HCT116 (cell line): ENCODE measurements around the gene SENP6. TPM values are rescaled to one million over a fixed set of nuclear protein-coding genes. Genes with fewer than 3 reads are reported as not detected.
A peak's percentile ranks its signal among the peaks of the same experiment; 100 is the strongest.

Source experiments
- ATAC-seq: fragments of 200-7000 bp; cut with Tn5 transposase; 2 replicates; pipeline ENCODE4 v1.9.1; 2020; ENCODE audit warnings: mild to moderate bottlenecking, moderate library complexity
- BruUV-seq: library from RNA; stranded (reverse); fragments of 400-500 nt; replicated peaks from 2 replicates; lab custom pipeline; 2021; lab: Mats Ljungman, UMichigan
- CTCF ChIA-PET: fragments of 300-600 bp; sonication (Branson Sonifier 250); formaldehyde crosslinking; loops from one replicate; lab custom pipeline; 2021; ENCODE audit warnings: antibody characterized with exemption; lab: Charles Lee
- POLR2A ChIA-PET: fragments of 300-600, 350-600 bp; sonication (Branson Sonifier 250); formaldehyde crosslinking; loops from one replicate; lab custom pipeline; 2021; ENCODE audit warnings: antibody characterized with exemption; lab: Charles Lee
- RAD21 ChIA-PET, 2 experiments: fragments of 300-600 bp; sonication (Branson Sonifier 250); formaldehyde crosslinking; loops; one replicate each; lab custom pipeline; 2023; ENCODE audit warnings: low total read pairs in 2 of 2; ENCODE audit not compliant: uncharacterized antibody in 2 of 2, unreplicated experiment in 2 of 2, low non-redundant PET in 1 of 2; lab: Charles Lee
- DNase-seq: peaks from one replicate; pipeline ENCODE4 v3.0.0-alpha.2; 2010; ENCODE audit warnings: low read depth, low spot score
- H2AFZ ChIP-seq: fragments of 200-600 bp; shearing (Covaris generic), sonication (generic); 2 replicates; pipeline ENCODE4 v1.6.1; 2017; ENCODE audit warnings: low read depth, mixed run types, mixed read lengths, antibody characterized with exemption, low read length; ENCODE audit not compliant: poor library complexity, severe bottlenecking
- H3K27ac ChIP-seq: 2 replicates; pipeline ENCODE4 v1.5.1; 2012; ENCODE audit warnings: low read depth, low read length
- H3K27me3 ChIP-seq: fragments of 200-600 bp; sonication (generic); 2 replicates; pipeline ENCODE4 v1.6.1; 2016; ENCODE audit warnings: mixed run types, low read length, mixed read lengths; ENCODE audit not compliant: insufficient read depth
- H3K36me3 ChIP-seq, 2 experiments: fragments of 200-500 bp in 1 of 2; fragments of 200-600 bp in 1 of 2; sonication (Bioruptor generic) in 1 of 2; sonication (generic) in 1 of 2; 2 replicates each; pipeline versions ENCODE4 v1.5.1 to v1.6.1; 2014 to 2016; ENCODE audit warnings: low read length in 2 of 2, inconsistent platforms in 1 of 2, mixed read lengths in 1 of 2, mixed run types in 1 of 2; ENCODE audit not compliant: insufficient read depth in 2 of 2, control insufficient read depth in 1 of 2
- H3K4me1 ChIP-seq, 2 experiments: fragments of 200-600 bp in 1 of 2; sonication (generic) in 1 of 2; 2 replicates each; pipeline versions ENCODE4 v1.5.1 to v1.6.1; 2012 to 2017; ENCODE audit warnings: low read length in 2 of 2, inconsistent platforms in 1 of 2, mild to moderate bottlenecking in 1 of 2, mixed read lengths in 1 of 2, mixed run types in 1 of 2, moderate library complexity in 1 of 2; ENCODE audit not compliant: insufficient read depth in 2 of 2, control insufficient read depth in 1 of 2
- H3K4me2 ChIP-seq: fragments of 200-600 bp; sonication (generic); 2 replicates; pipeline ENCODE4 v1.6.1; 2017; ENCODE audit warnings: mixed run types, low read length, mixed read lengths
- H3K4me3 ChIP-seq, 2 experiments: fragments of 200-600 bp in 1 of 2; sonication (generic) in 1 of 2; replicated peaks in 1 of 2; 2 replicates each; pipeline ENCODE4 v1.5.1; 2011 to 2016; ENCODE audit warnings: low read length in 2 of 2, control low read depth in 1 of 2, low read depth in 1 of 2, mild to moderate bottlenecking in 1 of 2, mixed read lengths in 1 of 2, mixed run types in 1 of 2
- H3K79me2 ChIP-seq: fragments of 200-600 bp; sonication (generic); 2 replicates; pipeline ENCODE4 v1.6.1; 2017; ENCODE audit warnings: mild to moderate bottlenecking, mixed run types, low read length, moderate library complexity, mixed read lengths; ENCODE audit not compliant: insufficient read depth
- H3K9ac ChIP-seq: fragments of 200-600 bp; sonication (generic); 2 replicates; pipeline ENCODE4 v1.6.1; 2016; ENCODE audit warnings: low read length, mixed read lengths
- H3K9me2 ChIP-seq: fragments of 200-600 bp; sonication (generic), shearing (Covaris generic); 2 replicates; pipeline ENCODE4 v1.6.1; 2017; ENCODE audit warnings: mixed run types, mild to moderate bottlenecking, moderate library complexity; ENCODE audit not compliant: insufficient read depth
- H3K9me3 ChIP-seq, 2 experiments: fragments of 200-500 bp in 1 of 2; fragments of 200-600 bp in 1 of 2; sonication (Bioruptor generic) in 1 of 2; sonication (generic) in 1 of 2; 2 replicates each; pipeline ENCODE4 v1.6.1; 2014 to 2017; ENCODE audit warnings: low read length in 2 of 2, mixed read lengths in 2 of 2, inconsistent platforms in 1 of 2, low read depth in 1 of 2, mild to moderate bottlenecking in 1 of 2, mixed run types in 1 of 2, moderate library complexity in 1 of 2; ENCODE audit not compliant: control insufficient read depth in 1 of 2, insufficient read depth in 1 of 2
- H4K20me1 ChIP-seq: fragments of 200-600 bp; sonication (generic), shearing (Covaris generic); 2 replicates; pipeline ENCODE4 v1.6.1; 2017; ENCODE audit warnings: mixed run types, mild to moderate bottlenecking, moderate library complexity; ENCODE audit not compliant: insufficient read depth
- EGR1 ChIP-seq: IDR thresholded peaks from 2 replicates; pipeline ENCODE4 v1.6.1; 2012; ENCODE audit warnings: low read depth
- ELF1 ChIP-seq: IDR thresholded peaks from 2 replicates; pipeline ENCODE4 v1.6.1; 2012; ENCODE audit warnings: low read depth, borderline replicate concordance
- EZH2 ChIP-seq: fragments of 200-600 bp; sonication (generic); IDR thresholded peaks from 2 replicates; pipeline ENCODE4 v1.6.1; 2017; ENCODE audit warnings: antibody characterized with exemption, mixed run types
- POLR2A ChIP-seq: IDR thresholded peaks from 2 replicates; pipeline ENCODE4 v1.7.0; 2011; ENCODE audit warnings: borderline replicate concordance; ENCODE audit not compliant: insufficient read depth, insufficient read length; ENCODE audit errors: extremely low read depth
- SP1 ChIP-seq: IDR thresholded peaks from 2 replicates; pipeline ENCODE4 v1.6.1; 2012; ENCODE audit warnings: low read depth
- TCF7L2 ChIP-seq: IDR thresholded peaks from 2 replicates; pipeline ENCODE4 v1.7.0; 2011; ENCODE audit warnings: borderline replicate concordance, inconsistent platforms; ENCODE audit not compliant: insufficient read depth, insufficient read length; ENCODE audit errors: extremely low read depth
- ZFX ChIP-seq: fragments of 450-650 bp; IDR thresholded peaks from 2 replicates; pipeline ENCODE4 v1.6.1; 2017
- intact Hi-C: fragments of 100-400 bp; cut with micrococcal nuclease; formaldehyde crosslinking; loops from 2 replicates; pipeline ENCODE4 v1.10.0; 2022
- total RNA-seq: library from RNA; stranded (reverse); gene quantifications from one replicate; pipeline ENCODE4 v1.2.1, GENCODE V29; 2021; ENCODE audit not compliant: unreplicated experiment
- TF ChIP-seq, protein P1 (sequence below): IDR thresholded peaks from 2 replicates; pipeline ENCODE4 v1.6.1; 2012; ENCODE audit warnings: low read depth

The SENP6 gene
- total RNA-seq, 1 experiment from 2014 or later = 78.1 TPM

DNA sequence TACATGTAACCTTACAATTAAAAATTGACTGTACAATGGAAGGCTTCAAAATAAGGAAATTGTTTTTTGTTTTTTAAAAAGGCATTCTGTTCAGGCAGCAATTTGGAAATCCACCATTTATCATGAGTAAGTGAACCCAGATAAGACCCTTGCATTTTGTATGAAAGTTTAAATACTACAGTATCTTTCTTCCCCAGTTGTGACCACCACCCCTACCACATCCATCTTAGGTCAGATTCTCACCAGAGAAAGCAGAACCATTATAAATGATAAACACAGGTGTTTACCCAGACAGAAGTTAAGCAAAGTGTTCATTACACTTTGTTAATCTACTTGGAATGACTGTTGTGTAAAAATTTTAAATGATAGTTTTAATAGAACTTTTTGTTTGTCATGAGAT, 20.2 kb downstream of the SENP6 start:
- POLR2A ChIA-PET = no interaction called here
- H3K36me3 ChIP-seq = peaks cover 3 to 8% of the 10 kb centered on the region in 2 experiments; a peak in 3 of 4 replicates
- intact Hi-C loops = no loop called here
- no peak for ATAC-seq
- no peak overlapping the region for H2AFZ ChIP-seq
- H3K9ac ChIP-seq = no peak overlapping the region
- RAD21 ChIA-PET = no interaction called here
- TSS peak; percentile 13 for BruUV-seq
- H3K79me2 ChIP-seq = peaks cover 98% of the 10 kb centered on the region
- CTCF ChIA-PET = no interaction called here
- H3K4me1 ChIP-seq = no peaks in the 10 kb centered on the region
- H4K20me1 ChIP-seq = peaks cover 20% of the 10 kb centered on the region; the same call in 1 of the 2 replicates
- no peak overlapping the region for H3K4me2 ChIP-seq
- no peaks in the 10 kb centered on the region for H3K9me2 ChIP-seq
- H3K27me3 ChIP-seq = no peaks in the 10 kb centered on the region
- no peaks in the 10 kb centered on the region for H3K9me3 ChIP-seq
- TF ChIP-seq TCF7L2 = no peak
- no peak for TF ChIP-seq SP1
- no peak for TF ChIP-seq ZFX
- no peak for TF ChIP-seq POLR2A
- no peak for TF ChIP-seq ELF1
- TF ChIP-seq, protein P1, sequence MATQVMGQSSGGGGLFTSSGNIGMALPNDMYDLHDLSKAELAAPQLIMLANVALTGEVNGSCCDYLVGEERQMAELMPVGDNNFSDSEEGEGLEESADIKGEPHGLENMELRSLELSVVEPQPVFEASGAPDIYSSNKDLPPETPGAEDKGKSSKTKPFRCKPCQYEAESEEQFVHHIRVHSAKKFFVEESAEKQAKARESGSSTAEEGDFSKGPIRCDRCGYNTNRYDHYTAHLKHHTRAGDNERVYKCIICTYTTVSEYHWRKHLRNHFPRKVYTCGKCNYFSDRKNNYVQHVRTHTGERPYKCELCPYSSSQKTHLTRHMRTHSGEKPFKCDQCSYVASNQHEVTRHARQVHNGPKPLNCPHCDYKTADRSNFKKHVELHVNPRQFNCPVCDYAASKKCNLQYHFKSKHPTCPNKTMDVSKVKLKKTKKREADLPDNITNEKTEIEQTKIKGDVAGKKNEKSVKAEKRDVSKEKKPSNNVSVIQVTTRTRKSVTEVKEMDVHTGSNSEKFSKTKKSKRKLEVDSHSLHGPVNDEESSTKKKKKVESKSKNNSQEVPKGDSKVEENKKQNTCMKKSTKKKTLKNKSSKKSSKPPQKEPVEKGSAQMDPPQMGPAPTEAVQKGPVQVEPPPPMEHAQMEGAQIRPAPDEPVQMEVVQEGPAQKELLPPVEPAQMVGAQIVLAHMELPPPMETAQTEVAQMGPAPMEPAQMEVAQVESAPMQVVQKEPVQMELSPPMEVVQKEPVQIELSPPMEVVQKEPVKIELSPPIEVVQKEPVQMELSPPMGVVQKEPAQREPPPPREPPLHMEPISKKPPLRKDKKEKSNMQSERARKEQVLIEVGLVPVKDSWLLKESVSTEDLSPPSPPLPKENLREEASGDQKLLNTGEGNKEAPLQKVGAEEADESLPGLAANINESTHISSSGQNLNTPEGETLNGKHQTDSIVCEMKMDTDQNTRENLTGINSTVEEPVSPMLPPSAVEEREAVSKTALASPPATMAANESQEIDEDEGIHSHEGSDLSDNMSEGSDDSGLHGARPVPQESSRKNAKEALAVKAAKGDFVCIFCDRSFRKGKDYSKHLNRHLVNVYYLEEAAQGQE = no peak
- no peak overlapping the region for H3K4me3 ChIP-seq
- DNase-seq = no peak
- no peak overlapping the region for H3K27ac ChIP-seq

- Histone ChIP-seq H2AFZ (no peak overlapping the region), H3K27ac (no peak overlapping the region), H3K9me3 (no peaks in the 10 kb centered on the region), H3K4me2 (no peak overlapping the region), H3K4me3 (no peak overlapping the region), H3K79me2 (peaks cover 98% of the 10 kb centered on the region), H3K9ac (no peak overlapping the region), H4K20me1 (peaks cover 13% of the 10 kb centered on the region; the same call in 1 of the 2 replicates), H3K4me1 (no peaks in the 10 kb centered on the region), H3K9me2 (no peaks in the 10 kb centered on the region), H3K36me3 (peaks cover 3 to 8% of the 10 kb centered on the region in 2 experiments; a peak in 3 of 4 replicates), H3K27me3 (no peaks in the 10 kb centered on the region)
- intact Hi-C loops = no loop called here
- POLR2A ChIA-PET = no interaction called here
- DNase-seq (no peak), ATAC-seq (no peak)
- CTCF ChIA-PET = no interaction called here
- BruUV-seq = no TSS peak
- RAD21 ChIA-PET = no interaction called here
- no peak for TF ChIP-seq EGR1
- TF ChIP-seq ELF1 = no peak
- TF ChIP-seq, protein P1 = no peak
- no peak for TF ChIP-seq EZH2
- no peak for TF ChIP-seq POLR2A
These were observed 21.8 kb downstream of the SENP6 start for GRCh38 chr6:75623491-75623890.
